WTC11 (cell line): Measurements from ENCODE around the gene CALML3. TPM values are rescaled to one million over a fixed set of nuclear protein-coding genes. Genes with fewer than 3 reads are reported as not detected.

Source experiments
- ATAC-seq: fragments of 200-7000 bp; cut with Tn5 transposase; 2 replicates; pipeline ENCODE4 v1.10.0; 2021; ENCODE audit warnings: mild to moderate bottlenecking, moderate library complexity
- CTCF ChIA-PET: fragments of 300-600 bp; sonication (Branson Sonifier 250); formaldehyde crosslinking; loops from one replicate; lab custom pipeline; 2021; ENCODE audit warnings: antibody characterized with exemption; lab: Charles Lee
- POLR2A ChIA-PET: fragments of 350-600 bp; sonication (Branson Sonifier 250); formaldehyde crosslinking; loops from one replicate; lab custom pipeline; 2021; ENCODE audit warnings: antibody characterized with exemption; lab: Charles Lee
- DNase-seq: peaks from one replicate; pipeline ENCODE4 v3.0.0; 2021; ENCODE audit warnings: low spot score
- H3K27ac Mint-ChIP-seq: 2 replicates; pipeline ENCODE4 v1.8.0; 2021; ENCODE audit warnings: mixed read lengths
- H3K27me3 Mint-ChIP-seq: 2 replicates; pipeline ENCODE4 v1.8.0; 2021; ENCODE audit warnings: low read depth, mild to moderate bottlenecking, moderate library complexity, mixed read lengths
- H3K36me3 Mint-ChIP-seq: 2 replicates; pipeline ENCODE4 v1.8.0; 2021; ENCODE audit warnings: mixed read lengths
- H3K4me1 Mint-ChIP-seq: 2 replicates; pipeline ENCODE4 v1.8.0; 2022; ENCODE audit warnings: mixed read lengths
- H3K4me3 Mint-ChIP-seq: 2 replicates; pipeline ENCODE4 v1.8.0; 2021; ENCODE audit warnings: mild to moderate bottlenecking, moderate library complexity, mixed read lengths
- H3K9me3 Mint-ChIP-seq: 2 replicates; pipeline ENCODE4 v1.8.0; 2021; ENCODE audit warnings: mixed read lengths
- ATF1 ChIP-seq: sonication (generic); formaldehyde crosslinking; IDR thresholded peaks from 2 replicates; pipeline ENCODE4 v1.8.1; 2023; ENCODE audit warnings: mild to moderate bottlenecking, moderate library complexity, missing genetic modification reagents
- ELF4 ChIP-seq: sonication (generic); formaldehyde crosslinking; IDR thresholded peaks from 2 replicates; pipeline ENCODE4 v1.8.1; 2022; ENCODE audit warnings: low read depth, mild to moderate bottlenecking, moderate library complexity, missing genetic modification reagents
- FOXJ3 ChIP-seq: sonication (generic); formaldehyde crosslinking; IDR thresholded peaks from 2 replicates; pipeline ENCODE4 v1.9.0; 2021; ENCODE audit warnings: missing genetic modification reagents, mild to moderate bottlenecking, borderline replicate concordance
- FOXP1 ChIP-seq: sonication (generic); formaldehyde crosslinking; IDR thresholded peaks from 2 replicates; pipeline ENCODE4 v1.8.0; 2022; ENCODE audit warnings: missing genetic modification reagents, mild to moderate bottlenecking, moderate library complexity, borderline replicate concordance
- SMAD3 ChIP-seq: sonication (generic); formaldehyde crosslinking; IDR thresholded peaks from 2 replicates; pipeline ENCODE4 v1.8.0; 2022; ENCODE audit warnings: missing genetic modification reagents, mild to moderate bottlenecking, borderline replicate concordance
- SOX15 ChIP-seq: fragments of 250-450 bp; sonication (Bioruptor Pico); IDR thresholded peaks from 2 replicates; pipeline ENCODE4 v1.9.0; 2021; ENCODE audit warnings: mild to moderate bottlenecking
- TCF7 ChIP-seq: sonication (generic); formaldehyde crosslinking; IDR thresholded peaks from 2 replicates; pipeline ENCODE4 v1.8.0; 2022; ENCODE audit warnings: mild to moderate bottlenecking, low read depth, missing genetic modification reagents, moderate library complexity
- TEAD1 ChIP-seq: sonication (generic); formaldehyde crosslinking; IDR thresholded peaks from 2 replicates; pipeline ENCODE4 v1.8.0; 2022; ENCODE audit warnings: mild to moderate bottlenecking, missing genetic modification reagents
- ZNF232 ChIP-seq: sonication (generic); formaldehyde crosslinking; IDR thresholded peaks from 2 replicates; pipeline ENCODE4 v1.8.0; 2022; ENCODE audit warnings: mild to moderate bottlenecking, missing genetic modification reagents
- total RNA-seq: library from RNA; stranded (reverse); gene quantifications from 3 replicates; pipeline ENCODE4 v1.2.3, GENCODE V29; 2021
- TF ChIP-seq, protein P1 (sequence below): sonication (generic); formaldehyde crosslinking; IDR thresholded peaks from 2 replicates; pipeline ENCODE4 v1.8.1; 2022; ENCODE audit warnings: missing genetic modification reagents, borderline replicate concordance
- TF ChIP-seq, protein P2 (sequence below): sonication (generic); formaldehyde crosslinking; conservative IDR thresholded peaks from 2 replicates; pipeline ENCODE4 v1.8.1; 2023; ENCODE audit warnings: mild to moderate bottlenecking, low read depth, missing genetic modification reagents, moderate library complexity
- TF ChIP-seq, protein P3 (sequence below): sonication (generic); formaldehyde crosslinking; IDR thresholded peaks from 2 replicates; pipeline ENCODE4 v1.8.0; 2023; ENCODE audit warnings: mild to moderate bottlenecking, missing genetic modification reagents
- TF ChIP-seq, protein P4 (sequence below): sonication (generic); formaldehyde crosslinking; IDR thresholded peaks from 2 replicates; pipeline ENCODE4 v1.8.0; 2023; ENCODE audit warnings: missing genetic modification reagents, mild to moderate bottlenecking, borderline replicate concordance
- TF ChIP-seq, protein P5 (sequence below): sonication (generic); formaldehyde crosslinking; IDR thresholded peaks from 2 replicates; pipeline ENCODE4 v1.8.0; 2023; ENCODE audit warnings: missing genetic modification reagents
- TF ChIP-seq, protein P6 (sequence below): sonication (generic); formaldehyde crosslinking; conservative IDR thresholded peaks from 2 replicates; pipeline ENCODE4 v1.8.1; 2022; ENCODE audit warnings: mild to moderate bottlenecking, missing genetic modification reagents

CALML3 gene
- total RNA-seq, 1 experiment from 2014 or later: not detected

DNA sequence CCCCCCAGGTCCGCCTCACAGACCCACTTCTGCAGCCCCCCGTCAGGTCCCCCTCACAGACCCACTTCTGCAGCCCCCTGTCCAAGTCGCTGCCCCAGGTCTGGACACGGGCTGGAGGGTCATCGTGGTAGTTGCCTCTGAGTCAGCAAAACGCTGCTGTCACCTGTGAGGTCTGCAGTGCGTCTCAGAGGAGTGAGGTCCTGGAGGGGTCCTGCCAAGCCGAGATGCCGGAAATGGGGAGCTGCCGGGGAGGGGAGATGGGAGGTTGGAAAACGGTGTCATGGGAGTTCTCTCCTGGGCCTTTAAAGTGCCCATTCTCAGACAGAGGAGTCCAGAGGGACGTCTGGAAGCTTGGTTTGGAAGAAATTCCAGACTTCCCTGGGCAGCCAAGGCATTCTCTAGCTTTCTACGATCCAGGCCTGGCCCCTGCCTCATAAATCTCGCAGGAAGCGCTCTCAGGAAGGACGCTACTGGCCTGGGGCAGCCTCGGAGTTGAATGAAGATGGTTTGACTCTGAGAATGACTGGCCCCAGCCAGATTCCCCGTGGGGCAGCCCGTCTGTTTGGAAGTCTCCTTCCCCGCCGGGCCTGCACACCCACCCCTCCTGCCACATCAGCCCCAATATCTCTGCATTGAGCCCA lies 38.7 kb downstream of the CALML3 start:
- no peaks in the 10 kb centered on the region for H3K36me3 Mint-ChIP-seq
- H3K4me3 Mint-ChIP-seq: no peak overlapping the region
- DNase-seq (no peak), ATAC-seq (no peak)
- POLR2A ChIA-PET: no interaction called here
- peaks cover 2% of the 10 kb centered on the region; the same call in 1 of the 2 replicates for H3K27me3 Mint-ChIP-seq
- H3K27ac Mint-ChIP-seq: no peak overlapping the region
- CTCF ChIA-PET: no interaction called here
- TF ChIP-seq, protein P1, sequence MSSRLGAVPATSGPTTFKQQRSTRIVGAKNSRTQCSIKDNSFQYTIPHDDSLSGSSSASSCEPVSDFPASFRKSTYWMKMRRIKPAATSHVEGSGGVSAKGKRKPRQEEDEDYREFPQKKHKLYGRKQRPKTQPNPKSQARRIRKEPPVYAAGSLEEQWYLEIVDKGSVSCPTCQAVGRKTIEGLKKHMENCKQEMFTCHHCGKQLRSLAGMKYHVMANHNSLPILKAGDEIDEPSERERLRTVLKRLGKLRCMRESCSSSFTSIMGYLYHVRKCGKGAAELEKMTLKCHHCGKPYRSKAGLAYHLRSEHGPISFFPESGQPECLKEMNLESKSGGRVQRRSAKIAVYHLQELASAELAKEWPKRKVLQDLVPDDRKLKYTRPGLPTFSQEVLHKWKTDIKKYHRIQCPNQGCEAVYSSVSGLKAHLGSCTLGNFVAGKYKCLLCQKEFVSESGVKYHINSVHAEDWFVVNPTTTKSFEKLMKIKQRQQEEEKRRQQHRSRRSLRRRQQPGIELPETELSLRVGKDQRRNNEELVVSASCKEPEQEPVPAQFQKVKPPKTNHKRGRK (CRISPR knock-in tag): no peak
- TF ChIP-seq ZNF232 (CRISPR knock-in tag): no peak
- no peak for TF ChIP-seq FOXP1 (CRISPR knock-in tag)
- H3K4me1 Mint-ChIP-seq: peaks cover 20% of the 10 kb centered on the region
- no peaks in the 10 kb centered on the region for H3K9me3 Mint-ChIP-seq

DNA sequence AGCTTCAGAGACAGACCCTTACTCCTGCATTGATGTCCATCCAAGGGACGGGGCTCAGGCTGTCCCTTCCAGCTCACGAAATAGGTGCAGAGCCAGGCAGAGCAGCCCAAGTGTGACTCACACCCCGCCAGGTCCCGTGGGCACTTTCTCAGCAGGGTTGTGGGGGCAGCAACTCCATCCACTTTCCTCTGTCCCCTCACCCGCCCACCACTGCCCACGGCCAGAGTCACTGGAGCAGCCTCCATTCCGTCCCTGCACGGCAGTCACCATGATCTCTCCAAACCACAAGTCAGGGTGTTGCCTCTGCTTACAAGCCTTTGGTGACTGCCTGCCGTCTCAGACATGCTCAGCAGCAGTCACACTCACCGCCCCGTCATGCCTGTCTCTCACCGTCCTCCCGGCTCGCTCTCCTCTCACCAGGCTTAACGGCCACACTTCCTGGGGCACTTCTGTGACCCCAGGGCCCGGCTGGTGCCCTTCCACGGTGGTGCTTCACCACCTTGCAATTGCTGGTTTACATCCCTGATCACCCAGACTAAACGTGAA lies 39.3 kb downstream of the CALML3 start:
- DNase-seq: no peak
- no peaks in the 10 kb centered on the region for H3K9me3 Mint-ChIP-seq
- ChIA-PET POLR2A (no interaction called here), CTCF (no interaction called here)
- TF ChIP-seq TCF7 (no peak), FOXJ3 (no peak), SOX15 (CRISPR knock-in tag) (no peak), TEAD1 (CRISPR knock-in tag) (no peak), ELF4 (CRISPR knock-in tag) (no peak), ATF1 (CRISPR knock-in tag) (no peak), SMAD3 (CRISPR knock-in tag) (no peak)
- TF ChIP-seq, protein P2, sequence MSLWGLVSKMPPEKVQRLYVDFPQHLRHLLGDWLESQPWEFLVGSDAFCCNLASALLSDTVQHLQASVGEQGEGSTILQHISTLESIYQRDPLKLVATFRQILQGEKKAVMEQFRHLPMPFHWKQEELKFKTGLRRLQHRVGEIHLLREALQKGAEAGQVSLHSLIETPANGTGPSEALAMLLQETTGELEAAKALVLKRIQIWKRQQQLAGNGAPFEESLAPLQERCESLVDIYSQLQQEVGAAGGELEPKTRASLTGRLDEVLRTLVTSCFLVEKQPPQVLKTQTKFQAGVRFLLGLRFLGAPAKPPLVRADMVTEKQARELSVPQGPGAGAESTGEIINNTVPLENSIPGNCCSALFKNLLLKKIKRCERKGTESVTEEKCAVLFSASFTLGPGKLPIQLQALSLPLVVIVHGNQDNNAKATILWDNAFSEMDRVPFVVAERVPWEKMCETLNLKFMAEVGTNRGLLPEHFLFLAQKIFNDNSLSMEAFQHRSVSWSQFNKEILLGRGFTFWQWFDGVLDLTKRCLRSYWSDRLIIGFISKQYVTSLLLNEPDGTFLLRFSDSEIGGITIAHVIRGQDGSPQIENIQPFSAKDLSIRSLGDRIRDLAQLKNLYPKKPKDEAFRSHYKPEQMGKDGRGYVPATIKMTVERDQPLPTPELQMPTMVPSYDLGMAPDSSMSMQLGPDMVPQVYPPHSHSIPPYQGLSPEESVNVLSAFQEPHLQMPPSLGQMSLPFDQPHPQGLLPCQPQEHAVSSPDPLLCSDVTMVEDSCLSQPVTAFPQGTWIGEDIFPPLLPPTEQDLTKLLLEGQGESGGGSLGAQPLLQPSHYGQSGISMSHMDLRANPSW (CRISPR knock-in tag): no peak
- TF ChIP-seq, protein P3, sequence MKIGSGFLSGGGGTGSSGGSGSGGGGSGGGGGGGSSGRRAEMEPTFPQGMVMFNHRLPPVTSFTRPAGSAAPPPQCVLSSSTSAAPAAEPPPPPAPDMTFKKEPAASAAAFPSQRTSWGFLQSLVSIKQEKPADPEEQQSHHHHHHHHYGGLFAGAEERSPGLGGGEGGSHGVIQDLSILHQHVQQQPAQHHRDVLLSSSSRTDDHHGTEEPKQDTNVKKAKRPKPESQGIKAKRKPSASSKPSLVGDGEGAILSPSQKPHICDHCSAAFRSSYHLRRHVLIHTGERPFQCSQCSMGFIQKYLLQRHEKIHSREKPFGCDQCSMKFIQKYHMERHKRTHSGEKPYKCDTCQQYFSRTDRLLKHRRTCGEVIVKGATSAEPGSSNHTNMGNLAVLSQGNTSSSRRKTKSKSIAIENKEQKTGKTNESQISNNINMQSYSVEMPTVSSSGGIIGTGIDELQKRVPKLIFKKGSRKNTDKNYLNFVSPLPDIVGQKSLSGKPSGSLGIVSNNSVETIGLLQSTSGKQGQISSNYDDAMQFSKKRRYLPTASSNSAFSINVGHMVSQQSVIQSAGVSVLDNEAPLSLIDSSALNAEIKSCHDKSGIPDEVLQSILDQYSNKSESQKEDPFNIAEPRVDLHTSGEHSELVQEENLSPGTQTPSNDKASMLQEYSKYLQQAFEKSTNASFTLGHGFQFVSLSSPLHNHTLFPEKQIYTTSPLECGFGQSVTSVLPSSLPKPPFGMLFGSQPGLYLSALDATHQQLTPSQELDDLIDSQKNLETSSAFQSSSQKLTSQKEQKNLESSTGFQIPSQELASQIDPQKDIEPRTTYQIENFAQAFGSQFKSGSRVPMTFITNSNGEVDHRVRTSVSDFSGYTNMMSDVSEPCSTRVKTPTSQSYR (CRISPR knock-in tag): no peak
- TF ChIP-seq, protein P4, sequence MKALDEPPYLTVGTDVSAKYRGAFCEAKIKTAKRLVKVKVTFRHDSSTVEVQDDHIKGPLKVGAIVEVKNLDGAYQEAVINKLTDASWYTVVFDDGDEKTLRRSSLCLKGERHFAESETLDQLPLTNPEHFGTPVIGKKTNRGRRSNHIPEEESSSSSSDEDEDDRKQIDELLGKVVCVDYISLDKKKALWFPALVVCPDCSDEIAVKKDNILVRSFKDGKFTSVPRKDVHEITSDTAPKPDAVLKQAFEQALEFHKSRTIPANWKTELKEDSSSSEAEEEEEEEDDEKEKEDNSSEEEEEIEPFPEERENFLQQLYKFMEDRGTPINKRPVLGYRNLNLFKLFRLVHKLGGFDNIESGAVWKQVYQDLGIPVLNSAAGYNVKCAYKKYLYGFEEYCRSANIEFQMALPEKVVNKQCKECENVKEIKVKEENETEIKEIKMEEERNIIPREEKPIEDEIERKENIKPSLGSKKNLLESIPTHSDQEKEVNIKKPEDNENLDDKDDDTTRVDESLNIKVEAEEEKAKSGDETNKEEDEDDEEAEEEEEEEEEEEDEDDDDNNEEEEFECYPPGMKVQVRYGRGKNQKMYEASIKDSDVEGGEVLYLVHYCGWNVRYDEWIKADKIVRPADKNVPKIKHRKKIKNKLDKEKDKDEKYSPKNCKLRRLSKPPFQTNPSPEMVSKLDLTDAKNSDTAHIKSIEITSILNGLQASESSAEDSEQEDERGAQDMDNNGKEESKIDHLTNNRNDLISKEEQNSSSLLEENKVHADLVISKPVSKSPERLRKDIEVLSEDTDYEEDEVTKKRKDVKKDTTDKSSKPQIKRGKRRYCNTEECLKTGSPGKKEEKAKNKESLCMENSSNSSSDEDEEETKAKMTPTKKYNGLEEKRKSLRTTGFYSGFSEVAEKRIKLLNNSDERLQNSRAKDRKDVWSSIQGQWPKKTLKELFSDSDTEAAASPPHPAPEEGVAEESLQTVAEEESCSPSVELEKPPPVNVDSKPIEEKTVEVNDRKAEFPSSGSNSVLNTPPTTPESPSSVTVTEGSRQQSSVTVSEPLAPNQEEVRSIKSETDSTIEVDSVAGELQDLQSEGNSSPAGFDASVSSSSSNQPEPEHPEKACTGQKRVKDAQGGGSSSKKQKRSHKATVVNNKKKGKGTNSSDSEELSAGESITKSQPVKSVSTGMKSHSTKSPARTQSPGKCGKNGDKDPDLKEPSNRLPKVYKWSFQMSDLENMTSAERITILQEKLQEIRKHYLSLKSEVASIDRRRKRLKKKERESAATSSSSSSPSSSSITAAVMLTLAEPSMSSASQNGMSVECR (CRISPR knock-in tag): no peak
- TF ChIP-seq, protein P5, sequence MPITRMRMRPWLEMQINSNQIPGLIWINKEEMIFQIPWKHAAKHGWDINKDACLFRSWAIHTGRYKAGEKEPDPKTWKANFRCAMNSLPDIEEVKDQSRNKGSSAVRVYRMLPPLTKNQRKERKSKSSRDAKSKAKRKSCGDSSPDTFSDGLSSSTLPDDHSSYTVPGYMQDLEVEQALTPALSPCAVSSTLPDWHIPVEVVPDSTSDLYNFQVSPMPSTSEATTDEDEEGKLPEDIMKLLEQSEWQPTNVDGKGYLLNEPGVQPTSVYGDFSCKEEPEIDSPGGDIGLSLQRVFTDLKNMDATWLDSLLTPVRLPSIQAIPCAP (CRISPR knock-in tag): no peak
- TF ChIP-seq, protein P6, sequence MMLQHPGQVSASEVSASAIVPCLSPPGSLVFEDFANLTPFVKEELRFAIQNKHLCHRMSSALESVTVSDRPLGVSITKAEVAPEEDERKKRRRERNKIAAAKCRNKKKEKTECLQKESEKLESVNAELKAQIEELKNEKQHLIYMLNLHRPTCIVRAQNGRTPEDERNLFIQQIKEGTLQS: no peak
- no peak overlapping the region; the same call in 1 of the 2 replicates for H3K27ac Mint-ChIP-seq
- H3K4me1 Mint-ChIP-seq: peaks cover 20% of the 10 kb centered on the region
- H3K36me3 Mint-ChIP-seq: no peaks in the 10 kb centered on the region
- no peak for ATAC-seq
- H3K4me3 Mint-ChIP-seq: no peak overlapping the region
- H3K27me3 Mint-ChIP-seq: peaks cover 2% of the 10 kb centered on the region; the same call in 1 of the 2 replicates
